DND-41 (cell line): ENCODE data around the gene TOX3.

Source experiments
- ATAC-seq: fragments of 200-7000 bp; cut with Tn5 transposase; 3 replicates; pipeline ENCODE4 v1.9.1; 2021; ENCODE audit warnings: low read depth; ENCODE audit not compliant: insufficient read depth
- DNase-seq: peaks from one replicate; pipeline ENCODE4 v3.0.0-alpha.2; 2020
- H2AFZ ChIP-seq: 2 replicates; pipeline ENCODE4 v1.6.0; 2012; ENCODE audit warnings: low read depth, low read length
- H3K27ac ChIP-seq: 2 replicates; pipeline ENCODE4 v1.5.1; 2012; ENCODE audit warnings: low read length, inconsistent platforms
- H3K27me3 ChIP-seq: fragments of 200-600 bp; sonication (generic); 2 replicates; pipeline ENCODE4 v1.6.0; 2012; ENCODE audit warnings: low read length, mild to moderate bottlenecking, inconsistent platforms; ENCODE audit not compliant: insufficient read depth, poor library complexity
- H3K36me3 ChIP-seq: 2 replicates; pipeline ENCODE4 v1.5.1; 2012; ENCODE audit warnings: low read length, inconsistent platforms; ENCODE audit not compliant: insufficient read depth
- H3K4me1 ChIP-seq: 2 replicates; pipeline ENCODE4 v1.5.1; 2012; ENCODE audit warnings: mild to moderate bottlenecking, low read length; ENCODE audit not compliant: insufficient read depth
- H3K4me2 ChIP-seq: 2 replicates; pipeline ENCODE4 v1.6.0; 2012; ENCODE audit warnings: mild to moderate bottlenecking, moderate library complexity, low read length, inconsistent platforms; ENCODE audit not compliant: insufficient read depth
- H3K4me3 ChIP-seq, 2 experiments: fragments of 200-600 bp in 1 of 2; shearing (Covaris generic) in 1 of 2; 2 replicates each; pipeline ENCODE4 v1.5.1; 2012 to 2016; ENCODE audit warnings: inconsistent platforms in 2 of 2, low read length in 2 of 2, mild to moderate bottlenecking in 2 of 2, low read depth in 1 of 2, moderate library complexity in 1 of 2
- H3K79me2 ChIP-seq: 2 replicates; pipeline ENCODE4 v1.6.0; 2012; ENCODE audit warnings: low read length, inconsistent platforms; ENCODE audit not compliant: insufficient read depth
- H3K9ac ChIP-seq: 2 replicates; pipeline ENCODE4 v1.6.0; 2012; ENCODE audit warnings: low read depth, mild to moderate bottlenecking, inconsistent platforms, low read length, moderate library complexity
- H3K9me3 ChIP-seq: 2 replicates; pipeline ENCODE4 v1.5.1; 2012; ENCODE audit warnings: low read length, moderate library complexity, mild to moderate bottlenecking, inconsistent platforms; ENCODE audit not compliant: insufficient read depth, severe bottlenecking
- H4K20me1 ChIP-seq: 2 replicates; pipeline ENCODE4 v1.6.0; 2012; ENCODE audit warnings: low read length; ENCODE audit not compliant: insufficient read depth
- CTCF ChIP-seq: IDR thresholded peaks from 2 replicates; pipeline ENCODE4 v1.5.1; 2012; ENCODE audit warnings: borderline replicate concordance, low read length, moderate library complexity, mild to moderate bottlenecking; ENCODE audit not compliant: poor library complexity, severe bottlenecking; ENCODE audit errors: extremely low read depth
- EZH2 ChIP-seq: IDR thresholded peaks from 3 replicates; pipeline ENCODE4 v1.6.1; 2012; ENCODE audit warnings: borderline replicate concordance, low read depth, mild to moderate bottlenecking, moderate library complexity, low read length, inconsistent platforms; ENCODE audit not compliant: severe bottlenecking

TOX3 gene

DNA sequence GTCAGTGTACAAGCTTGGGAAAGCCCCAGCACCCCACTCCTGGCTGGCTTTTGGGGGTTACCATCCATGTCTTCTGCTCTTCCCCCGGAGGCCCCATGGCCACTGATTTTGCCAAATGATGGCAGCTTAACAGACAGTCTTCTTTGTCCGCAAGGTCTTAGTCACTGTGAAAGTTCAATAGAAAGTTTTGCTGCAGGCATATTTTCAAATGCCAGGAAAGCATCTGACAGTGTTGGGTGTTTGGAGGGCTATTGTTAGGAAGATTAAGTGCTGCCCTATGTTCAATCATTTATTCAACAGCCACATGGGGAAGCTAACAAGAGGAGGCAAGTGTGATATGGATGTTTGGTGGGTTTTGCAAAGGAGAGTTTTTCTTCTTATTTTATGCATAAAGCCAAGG is 122.4 kb downstream of the TOX3 start:
- no peak for TF ChIP-seq EZH2
- TF ChIP-seq CTCF, result no peak
- ATAC-seq (no peak), DNase-seq (no peak)
- H3K36me3 ChIP-seq, result no peaks in the 10 kb centered on the region
- H3K9ac ChIP-seq, result no peak overlapping the region
- H3K4me3 ChIP-seq, result no peak overlapping the region
- no peaks in the 10 kb centered on the region for H3K79me2 ChIP-seq
- H3K4me1 ChIP-seq, result no peaks in the 10 kb centered on the region
- no peaks in the 10 kb centered on the region for H4K20me1 ChIP-seq
- no peaks in the 10 kb centered on the region for H3K9me3 ChIP-seq
- H2AFZ ChIP-seq, result no peak overlapping the region
- no peaks in the 10 kb centered on the region for H3K27me3 ChIP-seq
- H3K4me2 ChIP-seq, result no peak overlapping the region
- H3K27ac ChIP-seq, result no peak overlapping the region

GRCh38 chr16:52422307-52422706 is 124.6 kb downstream of the TOX3 start:
- H2AFZ ChIP-seq, result no peak overlapping the region
- H3K9ac ChIP-seq, result no peak overlapping the region
- no peak overlapping the region for H3K4me3 ChIP-seq
- no peaks in the 10 kb centered on the region for H3K79me2 ChIP-seq
- no peaks in the 10 kb centered on the region for H3K36me3 ChIP-seq
- DNase-seq (no peak), ATAC-seq (no peak)
- no peaks in the 10 kb centered on the region for H4K20me1 ChIP-seq
- H3K4me1 ChIP-seq, result no peaks in the 10 kb centered on the region
- no peak overlapping the region for H3K27ac ChIP-seq
- TF ChIP-seq CTCF, result no peak
- TF ChIP-seq EZH2, result no peak
- H3K9me3 ChIP-seq, result no peaks in the 10 kb centered on the region
- H3K27me3 ChIP-seq, result no peaks in the 10 kb centered on the region
- H3K4me2 ChIP-seq, result no peak overlapping the region

DNA sequence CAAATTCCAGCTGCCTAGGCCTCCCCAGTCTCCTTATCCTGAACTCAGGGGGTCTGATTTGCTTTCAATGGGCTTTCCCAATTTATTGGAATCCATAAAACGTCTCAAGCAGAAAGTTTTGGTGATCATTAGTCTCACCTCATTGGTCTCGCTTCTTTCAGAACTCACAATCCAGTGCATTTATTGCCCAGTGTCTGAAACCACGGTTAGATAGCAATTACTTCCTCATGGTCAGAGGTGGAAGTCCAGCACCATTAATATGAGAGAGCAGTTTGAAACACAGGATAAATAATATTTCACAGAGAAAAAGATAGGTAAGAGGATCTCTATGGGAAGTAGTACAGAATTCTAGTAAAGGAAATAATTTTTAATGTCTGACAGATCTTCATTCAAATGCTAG is 128.7 kb downstream of the TOX3 start:
- ATAC-seq (no peak), DNase-seq (no peak)
- H3K4me1 ChIP-seq, result no peaks in the 10 kb centered on the region
- H3K36me3 ChIP-seq, result no peaks in the 10 kb centered on the region
- no peak overlapping the region for H3K4me2 ChIP-seq
- H4K20me1 ChIP-seq, result no peaks in the 10 kb centered on the region
- H3K9me3 ChIP-seq, result no peaks in the 10 kb centered on the region
- no peak overlapping the region for H3K9ac ChIP-seq
- H2AFZ ChIP-seq, result no peak overlapping the region
- H3K79me2 ChIP-seq, result no peaks in the 10 kb centered on the region
- no peak overlapping the region for H3K4me3 ChIP-seq
- H3K27ac ChIP-seq, result no peak overlapping the region
- TF ChIP-seq CTCF (no peak), EZH2 (no peak)
- H3K27me3 ChIP-seq, result no peaks in the 10 kb centered on the region

- Histone ChIP-seq H3K27ac (no peak overlapping the region), H3K27me3 (no peaks in the 10 kb centered on the region), H3K4me2 (no peak overlapping the region), H3K79me2 (no peaks in the 10 kb centered on the region), H3K36me3 (no peaks in the 10 kb centered on the region), H2AFZ (no peak overlapping the region), H3K4me3 (no peak overlapping the region), H4K20me1 (no peaks in the 10 kb centered on the region), H3K9me3 (no peaks in the 10 kb centered on the region), H3K9ac (no peak overlapping the region), H3K4me1 (no peaks in the 10 kb centered on the region)
- DNase-seq, result no peak
- no peak for ATAC-seq
- TF ChIP-seq EZH2 (no peak), CTCF (no peak)
Observed at GRCh38 chr16:52416888-52417287, 130.1 kb downstream of the TOX3 start.
